ENCODE measurements around the gene PRDM10.

The PRDM10 gene

DNA sequence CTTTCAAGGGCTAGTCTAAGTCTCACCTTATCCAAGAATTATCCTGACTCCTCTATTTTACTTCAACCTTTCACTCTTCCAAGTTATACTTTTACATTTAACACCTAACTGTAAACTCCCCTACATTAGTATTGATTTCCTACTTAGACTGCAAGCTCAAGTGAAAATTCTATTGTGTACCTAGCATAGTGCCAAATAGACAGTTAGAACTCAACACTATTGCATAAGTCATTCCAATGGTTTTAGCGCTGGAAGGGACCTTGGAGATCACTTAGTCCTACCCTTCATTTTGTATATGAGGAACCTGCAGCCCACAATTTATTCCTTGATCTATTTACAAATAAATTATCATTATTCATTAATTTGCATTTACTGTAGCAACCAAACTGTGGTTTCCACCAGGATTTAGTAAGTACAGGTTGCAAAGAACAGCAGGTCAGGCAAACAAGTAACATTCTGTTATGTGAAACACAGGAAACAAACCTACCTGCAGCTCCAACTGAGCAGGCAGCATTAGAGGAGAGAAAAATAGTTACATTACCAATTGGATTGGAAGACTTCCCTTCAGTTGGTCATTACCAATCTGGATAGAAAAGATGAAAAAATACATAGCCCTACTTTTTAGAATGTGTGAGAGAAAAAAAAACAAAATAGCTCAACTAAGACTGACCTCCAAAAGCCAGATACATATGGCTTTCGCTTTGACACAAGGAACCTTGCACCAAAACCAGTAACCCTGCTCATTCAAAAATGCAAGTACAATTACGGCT lies 73.5 kb downstream of the PRDM10 start:
- Histone ChIP-seq H3K4me3 (ENCODE audit: low read depth in 1 of 2, low read length in 2 of 2) (no peak overlapping the region), H3K9me3 (ENCODE audit: control insufficient read depth in 1 of 2, low read length in 2 of 2) (no peaks in the 10 kb centered on the region), H3K36me3 (ENCODE audit: control insufficient read depth in 1 of 2, insufficient read depth in 2 of 2, low read length in 2 of 2) (peaks cover 4 to 15% of the 10 kb centered on the region in 2 donors), H3K27ac (ENCODE audit: low read length) (no peak overlapping the region), H3K27me3 (ENCODE audit: low read depth, low read length) (no peaks in the 10 kb centered on the region), H3K4me1 (ENCODE audit: control insufficient read depth in 1 of 2, insufficient read depth in 2 of 2, low read length in 2 of 2) (no peaks in the 10 kb centered on the region)

DNA sequence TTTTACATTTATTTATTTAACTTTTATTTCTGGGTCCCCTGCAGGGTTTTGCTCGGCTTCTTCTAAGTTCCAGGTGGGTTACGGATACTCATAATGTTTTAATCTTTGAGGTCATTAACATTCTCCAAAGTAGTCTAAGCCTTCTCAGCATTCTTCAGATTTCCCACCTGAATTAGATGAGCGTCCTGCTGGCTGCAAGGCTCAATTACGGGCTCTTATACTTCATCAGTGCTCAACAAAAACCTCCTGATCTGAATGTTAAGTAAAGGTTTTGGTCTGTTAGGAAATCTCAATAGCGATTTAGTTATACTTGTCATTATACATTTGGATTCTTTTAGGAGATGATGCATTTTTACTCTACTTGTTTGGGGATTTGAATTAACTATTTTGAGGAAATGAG lies 80.0 kb downstream of the PRDM10 start:
- peaks cover 0 to 31% of the 10 kb centered on the region in 2 donors for H3K36me3 ChIP-seq (ENCODE audit: control insufficient read depth in 1 of 2, insufficient read depth in 2 of 2, low read length in 2 of 2)
- H3K4me3 ChIP-seq (ENCODE audit: low read depth in 1 of 2, low read length in 2 of 2) = no peak overlapping the region
- H3K4me1 ChIP-seq (ENCODE audit: control insufficient read depth in 1 of 2, insufficient read depth in 2 of 2, low read length in 2 of 2) = no peaks in the 10 kb centered on the region
- H3K9me3 ChIP-seq (ENCODE audit: control insufficient read depth in 1 of 2, low read length in 2 of 2) = no peaks in the 10 kb centered on the region
- H3K27ac ChIP-seq (ENCODE audit: low read length) = no peak overlapping the region
- no peaks in the 10 kb centered on the region for H3K27me3 ChIP-seq (ENCODE audit: low read depth, low read length)

DNA sequence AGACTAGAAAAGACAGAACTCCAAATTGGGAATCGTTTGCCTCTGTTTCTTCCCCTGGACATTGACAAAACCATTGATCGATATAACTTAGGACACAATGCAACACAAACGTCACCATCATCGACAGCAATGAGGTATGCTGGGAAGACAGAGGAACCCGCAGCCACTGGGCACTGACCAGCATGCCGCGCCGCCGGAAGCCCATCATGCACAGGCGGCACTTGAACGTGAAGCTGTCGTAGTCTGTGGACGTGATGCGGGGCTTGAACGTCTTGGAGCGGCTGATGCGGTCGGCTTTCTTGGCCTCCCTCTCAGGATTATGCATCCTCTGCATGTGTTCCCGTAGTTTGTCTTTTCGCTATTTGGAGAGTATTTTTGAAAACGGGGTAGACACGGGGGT lies 84.3 kb downstream of the PRDM10 start:
- Histone ChIP-seq H3K27me3 (ENCODE audit: low read depth, low read length) (no peaks in the 10 kb centered on the region), H3K4me3 (ENCODE audit: low read depth in 1 of 2, low read length in 2 of 2) (no peak overlapping the region), H3K9me3 (ENCODE audit: control insufficient read depth in 1 of 2, low read length in 2 of 2) (no peaks in the 10 kb centered on the region), H3K36me3 (ENCODE audit: control insufficient read depth in 1 of 2, insufficient read depth in 2 of 2, low read length in 2 of 2) (peaks cover 14 to 60% of the 10 kb centered on the region in 2 donors), H3K4me1 (ENCODE audit: control insufficient read depth in 1 of 2, insufficient read depth in 2 of 2, low read length in 2 of 2) (no peaks in the 10 kb centered on the region), H3K27ac (ENCODE audit: low read length) (no peak overlapping the region)

DNA sequence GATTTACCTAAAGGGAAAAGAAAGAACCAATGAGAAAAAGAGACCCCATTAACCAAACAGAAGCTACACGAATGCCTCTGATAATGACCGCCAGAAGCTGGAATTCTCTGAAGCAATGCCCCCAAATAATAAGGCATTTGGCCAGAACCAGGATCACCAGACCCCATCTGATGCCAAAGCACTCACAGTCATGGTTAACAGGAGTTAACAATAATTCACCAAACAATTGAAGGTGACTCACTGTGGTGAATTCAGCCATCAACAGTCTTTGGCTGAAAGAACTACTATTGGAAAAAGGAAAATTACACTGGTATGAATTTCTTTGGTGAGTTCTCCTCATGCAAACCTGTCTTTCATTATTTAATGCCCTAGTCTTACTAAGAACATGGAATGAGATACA lies 85.4 kb downstream of the PRDM10 start:
- Histone ChIP-seq H3K27me3 (ENCODE audit: low read depth, low read length) (no peaks in the 10 kb centered on the region), H3K36me3 (ENCODE audit: control insufficient read depth in 1 of 2, insufficient read depth in 2 of 2, low read length in 2 of 2) (peaks cover 14 to 60% of the 10 kb centered on the region in 2 donors), H3K4me3 (ENCODE audit: low read depth in 1 of 2, low read length in 2 of 2) (no peak overlapping the region), H3K4me1 (ENCODE audit: control insufficient read depth in 1 of 2, insufficient read depth in 2 of 2, low read length in 2 of 2) (no peaks in the 10 kb centered on the region), H3K27ac (ENCODE audit: low read length) (no peak overlapping the region), H3K9me3 (ENCODE audit: control insufficient read depth in 1 of 2, low read length in 2 of 2) (no peaks in the 10 kb centered on the region)

DNA sequence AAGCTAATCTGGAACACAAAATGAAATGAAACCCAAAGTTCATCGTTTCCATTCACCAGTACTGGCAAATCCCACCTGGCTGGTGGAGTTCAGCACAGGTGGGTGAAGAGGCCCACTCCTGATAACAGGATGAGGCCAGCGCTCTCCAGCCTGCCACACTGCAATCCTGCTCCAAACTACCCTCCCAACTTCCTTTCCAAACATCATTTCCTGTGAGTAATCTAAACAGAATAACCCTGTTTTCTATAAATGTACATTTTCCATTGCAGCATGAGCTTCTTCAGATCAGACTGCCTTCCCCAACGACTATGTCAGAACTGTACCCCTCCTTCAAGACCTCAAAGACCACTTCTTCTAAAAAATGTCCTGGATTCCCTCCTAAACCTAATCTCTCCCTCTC lies 91.3 kb downstream of the PRDM10 start:
- H3K36me3 ChIP-seq (ENCODE audit: control insufficient read depth in 1 of 2, insufficient read depth in 2 of 2, low read length in 2 of 2) = peaks cover 35 to 54% of the 10 kb centered on the region in 2 donors
- H3K27ac ChIP-seq (ENCODE audit: low read length) = no peak overlapping the region
- H3K4me1 ChIP-seq (ENCODE audit: control insufficient read depth in 1 of 2, insufficient read depth in 2 of 2, low read length in 2 of 2) = no peaks in the 10 kb centered on the region
- no peak overlapping the region for H3K4me3 ChIP-seq (ENCODE audit: low read depth in 1 of 2, low read length in 2 of 2)
- no peaks in the 10 kb centered on the region for H3K9me3 ChIP-seq (ENCODE audit: control insufficient read depth in 1 of 2, low read length in 2 of 2)
- no peaks in the 10 kb centered on the region for H3K27me3 ChIP-seq (ENCODE audit: low read depth, low read length)

DNA sequence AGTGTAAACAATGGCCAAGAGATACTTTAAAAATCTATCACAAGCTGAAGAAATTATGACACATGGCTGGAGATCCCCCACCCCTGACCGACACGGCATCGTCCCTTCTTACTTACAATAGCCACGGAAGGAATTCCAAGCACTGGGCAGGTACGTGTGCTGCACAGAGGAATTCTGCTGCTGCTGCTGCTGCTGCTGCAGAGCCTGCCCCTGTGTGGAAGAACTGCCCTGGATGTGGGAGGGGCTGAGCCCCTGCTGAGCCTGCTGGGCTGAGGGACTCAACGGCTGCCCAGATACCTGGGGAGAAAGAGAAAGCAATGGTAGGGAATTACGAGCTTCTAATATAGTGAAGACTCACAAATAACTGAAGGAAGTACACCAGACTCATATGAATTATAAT lies 92.3 kb downstream of the PRDM10 start:
- peaks cover 41 to 57% of the 10 kb centered on the region in 2 donors for H3K36me3 ChIP-seq (ENCODE audit: control insufficient read depth in 1 of 2, insufficient read depth in 2 of 2, low read length in 2 of 2)
- no peak overlapping the region for H3K4me3 ChIP-seq (ENCODE audit: low read depth in 1 of 2, low read length in 2 of 2)
- no peaks in the 10 kb centered on the region for H3K27me3 ChIP-seq (ENCODE audit: low read depth, low read length)
- no peak overlapping the region for H3K27ac ChIP-seq (ENCODE audit: low read length)
- H3K9me3 ChIP-seq (ENCODE audit: control insufficient read depth in 1 of 2, low read length in 2 of 2) = no peaks in the 10 kb centered on the region
- no peaks in the 10 kb centered on the region for H3K4me1 ChIP-seq (ENCODE audit: control insufficient read depth in 1 of 2, insufficient read depth in 2 of 2, low read length in 2 of 2)

DNA sequence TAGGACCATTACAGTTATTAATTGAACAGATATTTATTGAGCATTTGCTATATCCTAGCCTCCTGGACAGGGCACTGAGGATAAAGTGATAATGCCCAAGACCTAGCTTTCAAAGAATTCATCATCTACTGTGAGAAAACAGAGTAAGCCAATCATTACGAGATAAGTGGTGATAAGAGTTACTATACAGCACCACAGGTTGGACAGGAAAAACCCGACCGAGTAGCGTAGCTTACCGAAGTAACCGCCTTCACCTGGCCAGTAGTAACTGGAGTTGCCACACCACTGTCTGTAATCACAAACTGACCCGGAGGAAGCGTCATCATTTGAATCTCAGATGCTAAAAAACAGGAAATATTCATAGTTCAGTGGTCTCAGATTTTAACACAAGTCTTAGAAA lies 97.2 kb downstream of the PRDM10 start:
- Histone ChIP-seq H3K27ac (ENCODE audit: low read length) (no peak overlapping the region), H3K36me3 (ENCODE audit: control insufficient read depth in 1 of 2, insufficient read depth in 2 of 2, low read length in 2 of 2) (peaks cover 35 to 46% of the 10 kb centered on the region in 2 donors), H3K4me3 (ENCODE audit: low read depth in 1 of 2, low read length in 2 of 2) (no peak overlapping the region), H3K4me1 (ENCODE audit: control insufficient read depth in 1 of 2, insufficient read depth in 2 of 2, low read length in 2 of 2) (no peaks in the 10 kb centered on the region), H3K27me3 (ENCODE audit: low read depth, low read length) (no peaks in the 10 kb centered on the region), H3K9me3 (ENCODE audit: control insufficient read depth in 1 of 2, low read length in 2 of 2) (no peaks in the 10 kb centered on the region)

DNA sequence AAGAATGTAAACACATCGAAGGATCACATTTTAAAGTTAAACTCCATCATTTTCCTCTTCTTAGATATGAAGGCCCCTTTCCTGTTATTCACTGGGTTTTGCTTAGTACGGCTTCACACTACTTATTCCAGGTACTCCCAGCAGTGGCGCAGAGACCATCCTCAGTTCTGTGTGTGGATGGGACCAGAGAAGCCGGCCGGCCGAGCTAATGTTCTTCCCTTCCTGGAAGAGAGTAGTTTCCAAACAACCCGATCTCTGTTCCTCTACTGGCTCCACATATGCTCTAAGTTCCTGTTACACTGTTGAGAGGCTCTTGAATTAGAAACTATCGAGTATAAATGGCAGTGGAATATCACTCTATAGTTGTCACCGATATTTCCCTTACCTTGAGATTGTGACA lies 106.6 kb downstream of the PRDM10 start:
- Histone ChIP-seq H3K27ac (ENCODE audit: low read length) (peak overlapping the region; percentile 24), H3K27me3 (ENCODE audit: low read depth, low read length) (no peaks in the 10 kb centered on the region), H3K9me3 (ENCODE audit: control insufficient read depth in 1 of 2, low read length in 2 of 2) (no peaks in the 10 kb centered on the region), H3K36me3 (ENCODE audit: control insufficient read depth in 1 of 2, insufficient read depth in 2 of 2, low read length in 2 of 2) (peaks cover 14 to 21% of the 10 kb centered on the region in 2 donors), H3K4me1 (ENCODE audit: control insufficient read depth in 1 of 2, insufficient read depth in 2 of 2, low read length in 2 of 2) (peaks cover 10 to 11% of the 10 kb centered on the region in 2 donors), H3K4me3 (ENCODE audit: low read depth in 1 of 2, low read length in 2 of 2) (peak overlapping the region; percentile 76 to 96)

DNA sequence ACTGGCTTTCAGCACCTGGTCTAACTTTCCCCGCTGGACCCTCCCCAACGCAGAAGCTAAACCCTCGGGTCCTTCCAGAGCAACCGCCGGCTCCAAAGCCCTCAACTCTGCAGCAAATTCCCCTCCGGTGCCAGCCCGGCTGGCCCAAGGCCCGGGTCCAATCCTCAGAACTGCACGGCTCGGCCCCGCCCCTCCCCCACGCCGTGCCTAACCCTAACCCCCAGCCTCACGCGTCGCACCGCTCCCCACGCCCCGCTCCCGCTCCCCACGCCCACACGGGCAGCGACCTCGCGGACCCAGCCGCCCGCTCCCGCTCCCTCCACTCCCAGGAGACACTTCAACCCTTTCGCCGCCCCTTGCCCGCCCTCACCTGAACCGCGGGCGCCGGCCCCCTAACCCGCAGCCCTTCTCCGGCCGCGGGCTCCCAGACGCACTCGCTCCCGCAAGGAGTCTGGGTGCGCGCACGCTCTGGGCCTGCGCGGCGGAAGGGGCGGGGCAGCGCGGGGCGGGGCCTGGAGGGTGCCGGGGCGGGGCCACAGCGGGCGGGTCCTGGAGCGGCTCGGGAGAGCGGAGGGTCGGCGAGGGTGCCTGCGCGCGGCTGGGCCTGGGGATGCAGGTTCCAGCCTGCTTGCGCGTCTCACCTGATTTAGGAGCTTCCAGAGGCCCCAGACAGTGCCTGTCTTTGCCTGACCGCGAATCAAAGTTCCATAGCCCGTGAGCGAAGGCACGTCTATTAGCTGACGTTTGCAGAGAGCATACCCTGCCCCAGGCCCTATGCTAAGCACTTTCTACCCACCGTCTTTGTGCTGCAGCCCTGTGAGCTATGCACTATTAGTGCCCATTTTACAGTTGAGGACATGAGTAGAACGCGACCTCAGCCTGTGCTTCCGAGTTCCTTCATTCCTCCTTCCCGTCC lies 107.3 kb downstream of the PRDM10 start, which contains the start of gene NFRKB:
Gene NFRKB, minus strand, starts transcription at position 453 of the 916 bp plus-strand sequence. CDS start 2,729 bp downstream, outside the sequence.
- Histone ChIP-seq H3K9me3 (ENCODE audit: control insufficient read depth in 1 of 2, low read length in 2 of 2) (no peaks in the 10 kb centered on the region), H3K27ac (ENCODE audit: low read length) (peak within 1 kb of the TSS; percentile 54), H3K36me3 (ENCODE audit: control insufficient read depth in 1 of 2, insufficient read depth in 2 of 2, low read length in 2 of 2) (peaks cover 17 to 21% of the 10 kb centered on the region in 2 donors)

DNA sequence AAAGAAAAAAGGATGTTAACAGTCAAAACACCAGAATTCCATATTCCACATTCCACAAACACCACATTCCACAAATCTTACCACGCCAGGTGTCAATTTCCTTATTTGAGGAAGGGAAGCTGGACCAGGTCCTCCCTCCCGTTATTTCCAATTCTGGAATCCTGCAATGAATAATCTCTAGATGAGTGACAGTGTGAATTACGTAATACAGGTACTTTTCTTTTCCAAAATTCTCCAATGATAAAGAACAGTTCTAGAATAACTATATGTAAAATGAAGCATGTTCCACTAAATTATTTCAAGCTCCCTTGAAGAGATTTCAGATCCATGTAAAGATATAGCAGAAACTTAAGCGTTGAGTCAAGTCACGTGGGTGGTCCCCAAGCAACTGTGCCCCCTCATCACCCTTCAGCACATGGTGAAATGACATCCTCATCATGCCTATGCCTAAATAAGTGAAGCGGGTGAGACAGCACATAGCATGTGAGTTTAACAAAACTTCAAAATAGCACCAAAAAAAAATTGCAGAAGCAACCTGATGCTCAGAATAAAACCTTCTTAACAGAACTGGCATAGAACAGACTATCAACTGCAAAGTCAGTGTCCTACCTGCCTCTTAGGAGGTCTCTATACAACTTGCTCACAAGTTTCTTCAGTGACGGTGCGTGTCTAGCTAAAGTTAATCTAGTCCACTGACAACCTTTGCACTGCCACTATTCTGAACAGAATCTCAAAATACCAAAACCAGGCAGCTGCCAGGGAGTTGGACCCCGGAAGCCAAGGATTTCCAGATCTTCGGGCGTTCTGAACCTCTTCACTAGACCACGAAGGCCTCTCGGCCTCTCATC lies 108.1 kb downstream of the PRDM10 start:
- H3K4me1 ChIP-seq (ENCODE audit: control insufficient read depth in 1 of 2, insufficient read depth in 2 of 2, low read length in 2 of 2) = peaks cover 10 to 11% of the 10 kb centered on the region in 2 donors
- peaks cover 25% of the 10 kb centered on the region in 2 donors for H3K36me3 ChIP-seq (ENCODE audit: control insufficient read depth in 1 of 2, insufficient read depth in 2 of 2, low read length in 2 of 2)
- H3K9me3 ChIP-seq (ENCODE audit: control insufficient read depth in 1 of 2, low read length in 2 of 2) = no peaks in the 10 kb centered on the region
- peak overlapping the region; percentile 84 to 96 for H3K4me3 ChIP-seq (ENCODE audit: low read depth in 1 of 2, low read length in 2 of 2)
- peak overlapping the region; percentile 54 for H3K27ac ChIP-seq (ENCODE audit: low read length)
- H3K27me3 ChIP-seq (ENCODE audit: low read depth, low read length) = no peaks in the 10 kb centered on the region

More for the DNA sequence above, 107.3 kb downstream of the PRDM10 start, which contains the start of gene NFRKB:
- H3K4me1 ChIP-seq (ENCODE audit: control insufficient read depth in 1 of 2, insufficient read depth in 2 of 2, low read length in 2 of 2) = peaks cover 10 to 11% of the 10 kb centered on the region in 2 donors
- peak within 1 kb of the TSS; percentile 84 to 96 for H3K4me3 ChIP-seq (ENCODE audit: low read depth in 1 of 2, low read length in 2 of 2)
- no peaks in the 10 kb centered on the region for H3K27me3 ChIP-seq (ENCODE audit: low read depth, low read length)

Data from muscle layer of duodenum (tissue), 2 donors.